ENCODE results near the gene NCK2.

The NCK2 gene

DNA sequence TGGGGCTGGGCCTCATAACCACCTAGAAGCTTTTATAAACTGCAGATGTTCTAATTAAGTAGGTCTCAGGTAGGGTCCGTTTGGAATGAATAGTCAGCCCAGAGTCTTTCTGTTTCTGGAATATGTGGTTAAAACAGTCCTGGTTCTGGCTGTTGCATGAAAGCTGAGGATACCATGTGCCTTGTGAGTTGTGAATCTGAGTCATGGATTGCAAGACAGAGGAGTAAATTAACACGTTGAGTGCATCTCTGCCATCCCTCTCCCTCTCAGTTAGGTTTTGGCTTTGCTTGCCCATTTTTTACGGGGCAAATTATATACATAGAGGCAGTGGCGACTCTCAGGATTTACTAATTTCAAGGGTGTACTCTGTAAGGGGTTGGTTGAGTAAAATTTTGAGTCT is 59.1 kb downstream of the NCK2 start:
- H3K27ac ChIP-seq (ENCODE audit: low read depth, low read length), result no peak overlapping the region
- H3K9ac ChIP-seq (ENCODE audit: low read length), result no peak overlapping the region
- no peaks in the 10 kb centered on the region for H3K4me1 ChIP-seq (ENCODE audit: control insufficient read depth, insufficient read depth, low read length)
- no peak overlapping the region for H3K4me3 ChIP-seq (ENCODE audit: low read length)
- H3K27me3 ChIP-seq (ENCODE audit: control insufficient read depth, insufficient read depth, low read length), result no peaks in the 10 kb centered on the region
- H3K36me3 ChIP-seq (ENCODE audit: control insufficient read depth, insufficient read depth, low read length), result no peaks in the 10 kb centered on the region

DNA sequence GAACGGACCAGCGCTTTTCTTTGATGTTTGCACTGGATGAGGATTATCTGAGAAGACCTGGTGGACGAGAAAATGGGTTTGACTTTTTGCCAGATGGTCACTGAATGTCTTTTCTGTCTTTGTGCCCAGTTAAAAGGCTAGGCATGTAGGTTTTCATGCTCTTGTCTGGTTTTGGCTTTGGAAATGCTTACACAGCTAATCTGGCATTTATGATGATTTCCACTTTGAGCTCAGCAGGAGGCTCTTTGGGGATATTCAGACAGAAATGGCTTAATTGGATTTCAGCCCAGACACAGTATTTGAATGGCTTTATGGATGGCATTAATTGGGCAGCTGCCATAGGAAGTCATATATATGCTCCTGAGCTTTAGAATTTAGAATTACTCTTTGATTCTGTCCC is 59.6 kb downstream of the NCK2 start:
- Histone ChIP-seq H3K27ac (ENCODE audit: low read depth, low read length) (no peak overlapping the region), H3K4me1 (ENCODE audit: control insufficient read depth, insufficient read depth, low read length) (no peaks in the 10 kb centered on the region), H3K27me3 (ENCODE audit: control insufficient read depth, insufficient read depth, low read length) (no peaks in the 10 kb centered on the region), H3K9ac (ENCODE audit: low read length) (no peak overlapping the region), H3K36me3 (ENCODE audit: control insufficient read depth, insufficient read depth, low read length) (no peaks in the 10 kb centered on the region), H3K4me3 (ENCODE audit: low read length) (no peak overlapping the region)

DNA sequence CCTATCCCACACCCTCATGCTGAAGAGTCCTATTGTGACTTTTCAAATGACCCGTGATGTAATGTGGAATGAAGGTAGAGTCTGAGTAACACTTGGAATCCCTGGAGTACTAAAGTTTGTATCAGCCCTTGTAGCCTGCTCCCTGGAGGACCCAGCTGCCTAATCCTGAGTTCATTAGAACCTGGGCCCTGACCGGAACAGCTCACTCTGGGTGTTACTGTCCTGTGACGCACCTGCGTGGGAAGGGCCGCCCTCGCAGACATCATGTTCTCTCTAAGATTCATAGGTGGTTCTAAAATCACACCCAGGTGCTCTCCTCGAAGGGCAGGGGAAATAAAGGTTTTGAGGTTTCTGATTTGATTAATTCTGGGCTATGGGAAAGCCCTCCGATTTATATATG is 62.3 kb downstream of the NCK2 start:
- Histone ChIP-seq H3K36me3 (ENCODE audit: control insufficient read depth, insufficient read depth, low read length) (no peaks in the 10 kb centered on the region), H3K27me3 (ENCODE audit: control insufficient read depth, insufficient read depth, low read length) (no peaks in the 10 kb centered on the region), H3K4me1 (ENCODE audit: control insufficient read depth, insufficient read depth, low read length) (peaks cover 10% of the 10 kb centered on the region), H3K4me3 (ENCODE audit: low read length) (no peak overlapping the region), H3K27ac (ENCODE audit: low read depth, low read length) (no peak overlapping the region), H3K9ac (ENCODE audit: low read length) (no peak overlapping the region)

DNA sequence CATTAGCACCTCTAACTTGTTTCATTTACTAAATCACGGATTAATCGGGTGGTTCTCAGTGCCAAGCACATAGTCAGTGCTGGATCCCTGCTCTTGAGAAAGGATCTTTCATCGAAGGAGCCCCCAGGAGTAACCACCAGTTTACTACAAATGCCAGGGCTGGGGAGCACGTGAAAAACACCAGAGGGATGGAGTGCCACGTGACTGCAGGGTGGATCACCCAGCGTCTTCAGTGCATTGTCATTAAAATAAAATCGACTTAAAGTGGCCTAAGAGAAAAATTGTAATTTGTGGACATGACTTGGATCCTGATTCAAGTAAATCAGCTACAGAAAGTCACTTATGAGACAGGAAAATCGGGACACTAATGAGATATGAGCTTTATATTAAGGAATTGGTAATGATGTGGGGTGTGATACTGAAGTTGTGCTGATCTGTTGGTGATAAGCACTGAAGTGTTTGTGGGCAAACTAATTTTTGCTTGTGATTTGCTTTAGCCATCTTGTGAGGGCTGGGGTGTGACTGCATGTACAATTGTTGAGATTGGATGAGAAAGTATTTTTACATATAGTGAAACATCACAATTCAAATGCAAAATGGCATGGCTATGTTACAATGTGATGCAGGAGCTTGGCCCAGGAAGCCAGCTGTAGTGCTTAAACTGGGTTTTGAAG is 63.8 kb downstream of the NCK2 start:
- no peak overlapping the region for H3K27ac ChIP-seq (ENCODE audit: low read depth, low read length)
- no peak overlapping the region for H3K9ac ChIP-seq (ENCODE audit: low read length)
- H3K4me3 ChIP-seq (ENCODE audit: low read length), result no peak overlapping the region
- peaks cover 20% of the 10 kb centered on the region for H3K4me1 ChIP-seq (ENCODE audit: control insufficient read depth, insufficient read depth, low read length)
- no peaks in the 10 kb centered on the region for H3K27me3 ChIP-seq (ENCODE audit: control insufficient read depth, insufficient read depth, low read length)
- H3K36me3 ChIP-seq (ENCODE audit: control insufficient read depth, insufficient read depth, low read length), result no peaks in the 10 kb centered on the region

DNA sequence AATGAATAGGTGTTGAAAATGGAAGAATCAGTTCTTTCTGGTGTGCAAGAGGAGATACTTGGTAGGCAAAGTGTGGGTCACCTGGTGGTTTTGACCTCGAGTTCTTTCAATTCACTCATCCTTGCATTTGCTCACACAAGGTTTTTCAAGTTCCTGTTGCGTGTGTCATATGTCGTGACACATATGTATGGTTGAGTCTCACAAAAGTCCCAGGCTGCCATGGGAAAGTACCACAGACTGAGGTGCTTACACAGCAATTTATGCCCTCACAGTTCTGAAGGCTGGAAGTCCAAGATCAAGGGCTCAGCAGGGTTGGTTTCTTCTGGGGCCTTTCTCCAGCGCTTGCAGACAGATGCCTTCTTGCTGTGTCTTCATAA is 64.4 kb downstream of the NCK2 start:
- H3K4me3 ChIP-seq (ENCODE audit: low read length), result no peak overlapping the region
- no peak overlapping the region for H3K9ac ChIP-seq (ENCODE audit: low read length)
- H3K27ac ChIP-seq (ENCODE audit: low read depth, low read length), result no peak overlapping the region
- no peaks in the 10 kb centered on the region for H3K27me3 ChIP-seq (ENCODE audit: control insufficient read depth, insufficient read depth, low read length)
- H3K36me3 ChIP-seq (ENCODE audit: control insufficient read depth, insufficient read depth, low read length), result no peaks in the 10 kb centered on the region
- peaks cover 20% of the 10 kb centered on the region for H3K4me1 ChIP-seq (ENCODE audit: control insufficient read depth, insufficient read depth, low read length)

DNA sequence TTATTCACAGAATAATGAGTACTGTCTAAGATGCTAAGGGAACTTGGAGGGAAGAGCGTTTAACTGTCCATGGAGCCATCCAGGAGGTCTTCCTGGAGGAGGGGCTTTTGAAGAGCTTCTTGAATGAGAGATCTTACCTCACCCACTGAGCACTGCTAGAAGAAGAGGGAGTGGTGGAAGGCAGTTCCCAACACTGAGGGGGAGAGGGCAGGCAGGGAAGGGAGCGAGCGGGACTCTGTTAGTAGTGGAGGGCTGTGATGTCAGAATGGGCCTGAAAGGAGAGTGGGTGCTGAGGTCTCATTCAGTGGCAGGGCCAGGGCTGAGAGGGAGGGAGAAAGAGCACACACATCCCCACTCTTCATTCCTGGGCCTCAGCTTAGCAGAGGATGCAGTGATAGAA is 65.0 kb downstream of the NCK2 start:
- Histone ChIP-seq H3K27ac (ENCODE audit: low read depth, low read length) (no peak overlapping the region), H3K27me3 (ENCODE audit: control insufficient read depth, insufficient read depth, low read length) (no peaks in the 10 kb centered on the region), H3K9ac (ENCODE audit: low read length) (no peak overlapping the region), H3K4me1 (ENCODE audit: control insufficient read depth, insufficient read depth, low read length) (peaks cover 23% of the 10 kb centered on the region), H3K36me3 (ENCODE audit: control insufficient read depth, insufficient read depth, low read length) (no peaks in the 10 kb centered on the region), H3K4me3 (ENCODE audit: low read length) (no peak overlapping the region)

DNA sequence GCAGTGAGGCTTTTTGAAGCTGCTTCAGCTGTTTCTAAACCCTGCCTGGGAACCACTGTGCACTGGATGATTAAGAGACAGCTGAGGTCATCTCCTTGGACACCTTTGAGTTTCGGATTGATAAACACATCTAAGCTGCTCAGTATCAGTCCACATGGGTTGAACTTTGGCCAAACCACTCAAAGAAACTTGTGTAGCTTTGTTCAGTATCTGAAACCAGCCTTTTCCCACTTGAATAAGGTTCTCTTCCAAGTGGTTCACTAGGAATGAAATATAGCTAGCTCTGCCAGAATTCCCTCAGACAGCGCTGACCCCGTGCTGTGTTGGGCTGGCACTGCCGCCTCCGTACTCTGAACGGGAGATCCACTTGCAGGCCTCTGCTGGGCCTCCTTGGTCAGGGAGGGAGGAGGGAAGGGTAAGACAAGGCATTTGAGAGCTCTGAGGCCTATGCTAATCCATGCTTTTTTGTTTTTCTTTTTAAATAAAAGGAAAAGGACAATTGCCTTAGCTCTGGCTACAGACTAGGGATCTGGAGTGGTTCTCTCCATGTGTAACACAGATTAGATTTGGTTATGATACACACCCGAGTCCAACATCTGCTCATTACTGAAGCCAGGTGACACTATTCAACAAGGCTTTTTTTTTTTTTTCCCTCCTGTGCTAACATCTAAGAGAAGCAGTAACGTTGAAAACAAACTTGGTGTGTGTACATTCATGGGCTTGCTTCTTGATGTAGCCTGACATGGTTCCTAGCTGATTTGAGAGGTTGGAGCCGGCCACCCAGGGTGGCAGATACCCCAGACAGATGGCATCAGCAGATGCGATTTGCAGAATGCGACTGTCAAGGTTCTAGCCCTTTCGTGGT is 67.7 kb downstream of the NCK2 start:
- Histone ChIP-seq H3K9ac (ENCODE audit: low read length) (no peak overlapping the region), H3K4me3 (ENCODE audit: low read length) (no peak overlapping the region), H3K27ac (ENCODE audit: low read depth, low read length) (peak overlapping the region; percentile 49), H3K4me1 (ENCODE audit: control insufficient read depth, insufficient read depth, low read length) (peaks cover 27% of the 10 kb centered on the region), H3K36me3 (ENCODE audit: control insufficient read depth, insufficient read depth, low read length) (peaks cover 2% of the 10 kb centered on the region), H3K27me3 (ENCODE audit: control insufficient read depth, insufficient read depth, low read length) (no peaks in the 10 kb centered on the region)

DNA sequence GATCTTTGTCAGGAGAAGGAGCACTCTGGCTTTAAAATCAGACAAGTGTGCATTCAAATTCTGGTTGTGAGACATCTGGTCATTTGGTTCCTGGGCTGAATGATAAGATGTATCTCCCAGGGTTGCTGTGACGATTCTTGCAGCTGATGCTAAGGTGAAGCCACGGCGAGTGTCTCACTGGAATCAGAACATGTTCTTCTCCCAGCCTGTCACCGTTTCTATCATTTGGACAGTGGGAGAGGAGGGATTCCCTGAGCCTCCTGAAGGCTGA is 68.3 kb downstream of the NCK2 start:
- Histone ChIP-seq H3K9ac (ENCODE audit: low read length) (no peak overlapping the region), H3K4me3 (ENCODE audit: low read length) (no peak overlapping the region), H3K27ac (ENCODE audit: low read depth, low read length) (no peak overlapping the region), H3K36me3 (ENCODE audit: control insufficient read depth, insufficient read depth, low read length) (peaks cover 2% of the 10 kb centered on the region), H3K27me3 (ENCODE audit: control insufficient read depth, insufficient read depth, low read length) (no peaks in the 10 kb centered on the region), H3K4me1 (ENCODE audit: control insufficient read depth, insufficient read depth, low read length) (peaks cover 27% of the 10 kb centered on the region)

DNA sequence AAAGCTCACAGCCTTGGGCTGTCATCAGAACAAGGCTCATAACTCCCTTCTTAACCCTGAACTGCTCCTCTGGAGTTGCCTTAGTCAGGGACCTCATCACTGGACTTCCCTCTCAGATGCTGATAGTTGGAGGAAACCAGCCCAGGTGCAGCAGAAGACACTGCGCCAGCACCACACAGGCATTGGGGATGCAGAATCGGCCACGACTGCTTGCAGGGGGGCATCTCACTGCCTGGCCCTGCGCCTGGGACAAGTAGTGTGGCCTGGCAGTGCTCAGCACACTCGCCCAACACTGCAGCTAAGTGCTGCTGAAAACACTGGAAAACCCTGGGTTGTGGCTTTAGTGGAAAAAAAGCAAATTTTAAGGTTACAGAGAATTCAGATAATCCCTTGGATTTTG is 68.7 kb downstream of the NCK2 start:
- H3K4me3 ChIP-seq (ENCODE audit: low read length), result no peak overlapping the region
- no peaks in the 10 kb centered on the region for H3K27me3 ChIP-seq (ENCODE audit: control insufficient read depth, insufficient read depth, low read length)
- H3K36me3 ChIP-seq (ENCODE audit: control insufficient read depth, insufficient read depth, low read length), result peaks cover 2% of the 10 kb centered on the region
- peaks cover 27% of the 10 kb centered on the region for H3K4me1 ChIP-seq (ENCODE audit: control insufficient read depth, insufficient read depth, low read length)
- no peak overlapping the region for H3K9ac ChIP-seq (ENCODE audit: low read length)
- H3K27ac ChIP-seq (ENCODE audit: low read depth, low read length), result no peak overlapping the region

DNA sequence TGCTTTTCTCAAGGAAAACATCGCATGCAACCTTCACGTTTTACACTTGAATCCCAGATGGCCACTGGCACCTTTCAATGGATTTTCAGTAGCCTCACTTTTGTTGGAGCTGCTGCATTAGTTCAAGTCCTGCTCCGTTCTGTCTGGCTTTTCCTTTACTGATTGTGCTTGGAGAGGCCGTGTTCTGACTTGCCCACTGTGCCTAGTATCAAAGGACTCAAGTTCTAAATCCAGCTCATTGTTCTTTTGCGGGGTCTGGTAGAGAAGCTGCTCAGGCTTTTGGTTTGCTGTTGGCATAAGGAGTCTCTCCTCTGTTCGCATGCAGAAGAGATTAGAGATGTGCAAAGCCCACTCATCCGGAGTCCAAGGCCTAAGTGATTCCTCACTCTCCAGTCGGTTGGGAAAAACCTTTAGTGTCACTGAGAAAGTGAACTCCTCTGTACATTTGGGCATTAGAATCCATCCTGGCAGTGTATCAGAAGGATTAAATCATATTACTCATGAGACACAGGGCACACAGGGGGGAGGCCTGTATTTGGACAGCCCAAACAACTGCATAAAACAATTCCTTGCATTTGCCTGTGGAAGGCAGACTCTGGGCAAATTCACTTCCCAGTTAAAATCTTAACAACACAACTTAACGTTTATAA is 69.7 kb downstream of the NCK2 start:
- Histone ChIP-seq H3K9ac (ENCODE audit: low read length) (no peak overlapping the region), H3K4me1 (ENCODE audit: control insufficient read depth, insufficient read depth, low read length) (peaks cover 27% of the 10 kb centered on the region), H3K27me3 (ENCODE audit: control insufficient read depth, insufficient read depth, low read length) (no peaks in the 10 kb centered on the region), H3K4me3 (ENCODE audit: low read length) (no peak overlapping the region), H3K27ac (ENCODE audit: low read depth, low read length) (no peak overlapping the region), H3K36me3 (ENCODE audit: control insufficient read depth, insufficient read depth, low read length) (peaks cover 2% of the 10 kb centered on the region)

DNA sequence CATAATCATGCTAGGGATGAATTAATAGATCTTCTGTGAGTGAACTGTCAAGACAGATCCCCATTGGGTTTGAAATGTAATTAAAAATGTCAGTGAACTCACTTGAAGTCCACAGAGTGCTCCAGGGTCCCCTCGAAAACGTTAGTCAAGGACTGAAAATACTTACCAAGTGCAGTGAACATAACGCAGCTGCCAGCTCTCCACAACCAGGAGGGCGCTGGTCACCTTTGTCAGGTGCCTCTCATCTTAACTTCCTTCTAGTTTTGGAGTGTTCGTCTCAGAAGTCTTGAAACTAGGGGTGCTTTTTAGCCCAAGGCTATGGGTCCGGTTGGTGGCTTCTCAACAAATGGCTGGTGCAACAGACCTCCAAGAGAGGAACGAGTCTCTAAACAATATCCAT is 70.7 kb downstream of the NCK2 start:
- Histone ChIP-seq H3K9ac (ENCODE audit: low read length) (no peak overlapping the region), H3K27me3 (ENCODE audit: control insufficient read depth, insufficient read depth, low read length) (no peaks in the 10 kb centered on the region), H3K4me3 (ENCODE audit: low read length) (no peak overlapping the region), H3K36me3 (ENCODE audit: control insufficient read depth, insufficient read depth, low read length) (peaks cover 2% of the 10 kb centered on the region), H3K27ac (ENCODE audit: low read depth, low read length) (no peak overlapping the region), H3K4me1 (ENCODE audit: control insufficient read depth, insufficient read depth, low read length) (peaks cover 27% of the 10 kb centered on the region)

DNA sequence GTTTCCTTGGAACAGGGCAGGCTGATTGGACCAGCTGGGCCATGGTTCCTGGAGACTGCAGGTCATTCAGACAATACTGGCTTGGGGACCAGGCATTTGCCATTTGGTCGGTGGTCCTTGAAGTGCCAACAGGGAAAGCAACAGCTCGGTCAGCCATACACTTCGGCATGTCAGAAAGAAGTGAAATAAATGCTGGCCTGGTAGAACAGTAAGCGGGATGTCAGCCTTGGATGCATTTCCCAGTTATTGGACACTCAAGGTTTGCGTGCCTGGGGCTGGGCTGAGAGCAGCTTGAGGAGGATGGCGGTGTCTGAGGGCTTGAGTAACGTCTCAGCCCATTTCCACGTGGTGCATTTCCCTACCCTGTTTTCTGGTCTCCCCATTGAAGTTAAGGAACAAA is 75.4 kb downstream of the NCK2 start:
- H3K4me1 ChIP-seq (ENCODE audit: control insufficient read depth, insufficient read depth, low read length), result no peaks in the 10 kb centered on the region
- H3K27me3 ChIP-seq (ENCODE audit: control insufficient read depth, insufficient read depth, low read length), result no peaks in the 10 kb centered on the region
- no peak overlapping the region for H3K4me3 ChIP-seq (ENCODE audit: low read length)
- peaks cover 2% of the 10 kb centered on the region for H3K36me3 ChIP-seq (ENCODE audit: control insufficient read depth, insufficient read depth, low read length)
- no peak overlapping the region for H3K27ac ChIP-seq (ENCODE audit: low read depth, low read length)
- H3K9ac ChIP-seq (ENCODE audit: low read length), result no peak overlapping the region

DNA sequence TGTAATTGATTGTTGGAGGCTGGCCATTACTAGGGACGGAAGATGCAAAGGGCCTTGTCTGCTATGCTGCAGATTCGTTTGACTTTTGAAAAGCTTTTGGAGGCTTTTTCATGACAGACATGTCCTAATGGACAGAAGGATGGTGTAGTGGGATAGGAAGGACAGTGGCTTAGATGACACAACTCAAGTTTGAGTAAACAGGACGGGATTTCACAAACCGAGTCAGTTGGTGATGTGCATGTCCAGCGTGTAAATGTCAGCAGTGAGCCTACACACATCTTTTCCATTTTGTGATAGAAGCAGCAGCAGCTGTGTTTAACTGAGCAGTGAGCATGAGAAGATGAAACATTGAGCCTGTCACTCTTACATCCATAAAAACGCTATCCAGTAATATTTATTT is 76.0 kb downstream of the NCK2 start:
- Histone ChIP-seq H3K4me1 (ENCODE audit: control insufficient read depth, insufficient read depth, low read length) (no peaks in the 10 kb centered on the region), H3K9ac (ENCODE audit: low read length) (no peak overlapping the region), H3K4me3 (ENCODE audit: low read length) (no peak overlapping the region), H3K27me3 (ENCODE audit: control insufficient read depth, insufficient read depth, low read length) (no peaks in the 10 kb centered on the region), H3K36me3 (ENCODE audit: control insufficient read depth, insufficient read depth, low read length) (peaks cover 2% of the 10 kb centered on the region), H3K27ac (ENCODE audit: low read depth, low read length) (no peak overlapping the region)

Data from rectal smooth muscle tissue (tissue), 1 donor.